Gastroesophageal sphincter (tissue), 4 donors: ENCODE results near the gene IL2RA. TPM values are rescaled to one million over a fixed set of nuclear protein-coding genes. Genes with fewer than 3 reads are reported as not detected.
A peak's percentile ranks its signal among the peaks of the same experiment; 100 is the strongest.
"Not testable (repeated sequence)": the region's sequence is repeated elsewhere in the genome, so short reads cannot be mapped to it uniquely, and the experiment has no call there.

Experiments used
- ATAC-seq: fragments of 150-250 bp; one replicate; pipeline ENCODE4 v1.9.1; 2016; ENCODE audit warnings: mild to moderate bottlenecking, moderate library complexity
- H3K27ac ChIP-seq, 4 donors: fragments of 200-600 bp; sonication (generic) in 3 of 4; 1 replicate in 3 of 4; 2 replicates in 1 of 4; pipeline ENCODE4 v1.5.1; 2016 to 2019
- H3K27me3 ChIP-seq: fragments of 200-600 bp; sonication (generic); one replicate; pipeline ENCODE4 v1.5.1; 2019
- H3K36me3 ChIP-seq, 2 donors: fragments of 200-600 bp; sonication (generic); one replicate each; pipeline ENCODE4 v1.5.1; 2019; ENCODE audit warnings: control low read depth in 1 of 2
- H3K4me1 ChIP-seq, 3 donors: fragments of 200-600 bp; sonication (generic); 1 replicate in 2 of 3; 2 replicates in 1 of 3; pipeline ENCODE4 v1.5.1; 2016 to 2019; ENCODE audit warnings: control low read depth in 2 of 3
- H3K4me3 ChIP-seq, 2 donors: fragments of 200-600 bp; sonication (generic); one replicate each; pipeline ENCODE4 v1.5.1; 2019; ENCODE audit warnings: mild to moderate bottlenecking in 1 of 2, moderate library complexity in 1 of 2
- H3K9me3 ChIP-seq, 3 donors: fragments of 200-600 bp; sonication (generic); one replicate each; pipeline ENCODE4 v1.5.1; 2017 to 2019; ENCODE audit warnings: control low read depth in 2 of 3
- EP300 ChIP-seq: sonication (generic); formaldehyde crosslinking; IDR thresholded peaks from one replicate; pipeline ENCODE4 v1.6.1; 2017; ENCODE audit warnings: antibody characterized with exemption, mild to moderate bottlenecking
- POLR2A ChIP-seq, 2 donors: fragments of 450-650 bp; IDR thresholded peaks; one replicate each; pipeline ENCODE4 v1.6.1; 2017; ENCODE audit warnings: antibody characterized with exemption in 2 of 2, mild to moderate bottlenecking in 2 of 2, moderate library complexity in 1 of 2
- POLR2AphosphoS5 ChIP-seq: sonication (generic); formaldehyde crosslinking; IDR thresholded peaks from one replicate; pipeline ENCODE4 v1.6.1; 2017; ENCODE audit warnings: antibody characterized with exemption
- WGBS, 2 donors: methylation state at CpG; one replicate each; pipeline ENCODE4 v1.1.5; 2018; ENCODE audit warnings: low coverage in 1 of 2; 5-methylcytosine and 5-hydroxymethylcytosine counted together
- total RNA-seq, 4 donors: library from RNA; depleted of rRNA; stranded (reverse); fragments of >200 nt; gene quantifications; one replicate each; pipeline ENCODE4 v1.1.0, GENCODE V29; 2016
- TF ChIP-seq, protein P1 (sequence below), 4 experiments: fragments of 200-600 bp in 2 of 4; fragments of 450-650 bp in 2 of 4; sonication (generic) in 1 of 4; IDR thresholded peaks; one replicate each; pipeline ENCODE4 v1.5.1; 2017 to 2019; ENCODE audit warnings: antibody characterized with exemption in 4 of 4, mild to moderate bottlenecking in 2 of 4, moderate library complexity in 2 of 4

The IL2RA gene
- total RNA-seq, 4 donors from 2014 or later, result 0.31 to 16.3 (median 0.50) TPM

DNA sequence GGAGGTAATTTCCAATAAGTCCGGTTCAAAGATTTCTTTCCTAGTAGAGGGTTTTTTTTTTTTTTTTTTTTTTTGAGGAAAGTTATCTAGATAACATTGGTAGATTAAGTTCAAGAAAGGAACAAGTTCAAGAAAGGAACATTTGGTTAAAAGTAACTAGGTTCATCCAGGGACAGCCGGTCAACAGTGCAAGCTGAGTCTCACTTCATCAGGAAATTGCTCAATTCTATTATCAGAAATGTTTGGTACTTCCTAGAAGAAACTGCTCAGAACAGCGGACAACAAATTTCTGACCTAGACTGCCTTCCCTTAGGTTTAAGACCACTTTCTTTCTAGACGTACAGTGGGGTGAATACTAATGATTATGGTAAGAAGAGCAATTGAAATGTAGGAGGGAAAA lies 3.7 kb upstream of the IL2RA start:
- Histone ChIP-seq H3K27me3 (peaks cover 2% of the 10 kb centered on the region), H3K27ac (peak overlapping the region in 2 of 4 donors; percentile 24 to 26), H3K36me3 (no peaks in the 10 kb centered on the region), H3K4me3 (no peak overlapping the region), H3K9me3 (no peaks in the 10 kb centered on the region), H3K4me1 (peaks cover 0 to 7% (median 0%) of the 10 kb centered on the region in 3 donors)
- peak; percentile 65 for ATAC-seq
- 54 to 62% methylated on average over 4 of the region's 4 CpGs for WGBS, 2 donors
- TF ChIP-seq POLR2A (IDR thresholded peaks at IDR 0.05) (no peak), POLR2AphosphoS5 (no peak), EP300 (no peak)
- TF ChIP-seq, protein P1, sequence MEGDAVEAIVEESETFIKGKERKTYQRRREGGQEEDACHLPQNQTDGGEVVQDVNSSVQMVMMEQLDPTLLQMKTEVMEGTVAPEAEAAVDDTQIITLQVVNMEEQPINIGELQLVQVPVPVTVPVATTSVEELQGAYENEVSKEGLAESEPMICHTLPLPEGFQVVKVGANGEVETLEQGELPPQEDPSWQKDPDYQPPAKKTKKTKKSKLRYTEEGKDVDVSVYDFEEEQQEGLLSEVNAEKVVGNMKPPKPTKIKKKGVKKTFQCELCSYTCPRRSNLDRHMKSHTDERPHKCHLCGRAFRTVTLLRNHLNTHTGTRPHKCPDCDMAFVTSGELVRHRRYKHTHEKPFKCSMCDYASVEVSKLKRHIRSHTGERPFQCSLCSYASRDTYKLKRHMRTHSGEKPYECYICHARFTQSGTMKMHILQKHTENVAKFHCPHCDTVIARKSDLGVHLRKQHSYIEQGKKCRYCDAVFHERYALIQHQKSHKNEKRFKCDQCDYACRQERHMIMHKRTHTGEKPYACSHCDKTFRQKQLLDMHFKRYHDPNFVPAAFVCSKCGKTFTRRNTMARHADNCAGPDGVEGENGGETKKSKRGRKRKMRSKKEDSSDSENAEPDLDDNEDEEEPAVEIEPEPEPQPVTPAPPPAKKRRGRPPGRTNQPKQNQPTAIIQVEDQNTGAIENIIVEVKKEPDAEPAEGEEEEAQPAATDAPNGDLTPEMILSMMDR (IDR thresholded peaks at IDR 0.05), result no peak

DNA sequence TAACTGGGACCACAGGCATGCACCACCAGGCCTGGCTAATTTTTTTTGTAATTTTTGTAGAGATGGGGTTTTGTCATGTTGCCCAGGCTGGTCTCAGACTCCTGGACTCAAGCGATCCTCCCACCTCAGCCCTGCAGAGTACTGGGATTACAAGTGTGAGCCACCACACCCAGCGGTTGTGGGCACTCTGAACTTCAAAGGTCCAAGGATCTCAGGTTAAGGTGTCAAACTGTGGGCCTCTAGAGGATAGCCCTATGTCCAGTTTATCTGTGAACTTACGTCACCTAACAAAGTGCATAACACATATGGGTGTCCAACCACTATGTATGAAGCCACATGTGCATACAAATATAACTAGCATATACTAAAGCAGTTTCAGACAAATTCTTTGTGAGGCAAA lies 3.2 kb upstream of the IL2RA start:
- H3K4me1 ChIP-seq, result peaks cover 0 to 7% (median 0%) of the 10 kb centered on the region in 3 donors
- peak overlapping the region in 1 of 4 donors; percentile 26 for H3K27ac ChIP-seq
- no peak overlapping the region for H3K4me3 ChIP-seq
- peaks cover 2% of the 10 kb centered on the region for H3K27me3 ChIP-seq
- no peaks in the 10 kb centered on the region for H3K9me3 ChIP-seq
- ATAC-seq, result no peak
- 89 to 100% methylated on average over 1 to 3 of the region's 3 CpGs for WGBS, 2 donors
- no peak for TF ChIP-seq EP300
- no peak for TF ChIP-seq POLR2A (IDR thresholded peaks at IDR 0.05)
- TF ChIP-seq, protein P1 (IDR thresholded peaks at IDR 0.05), result no peak
- no peak for TF ChIP-seq POLR2AphosphoS5
- H3K36me3 ChIP-seq, result no peaks in the 10 kb centered on the region

DNA sequence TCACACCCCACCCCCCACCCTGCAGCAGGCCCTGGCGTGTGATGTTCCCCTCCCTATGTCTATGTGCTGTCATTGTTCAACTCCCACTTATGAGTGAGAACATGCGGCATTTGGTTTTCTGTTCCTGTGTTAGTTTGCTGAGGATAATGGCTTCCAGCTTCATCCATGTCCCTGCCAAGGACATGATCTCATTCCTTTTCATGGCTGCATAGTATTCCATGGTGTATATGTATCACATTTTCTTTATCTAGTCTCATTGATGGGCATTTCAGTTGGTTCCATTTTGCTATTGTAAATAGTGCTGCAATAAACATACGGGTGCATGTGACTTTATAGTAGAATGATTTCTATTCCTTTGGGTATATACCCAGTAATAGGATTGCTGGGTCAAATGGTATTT lies 2.6 kb upstream of the IL2RA start:
- not testable (repeated sequence) for H3K4me1 ChIP-seq, H3K36me3 ChIP-seq, H3K27ac ChIP-seq, H3K4me3 ChIP-seq, H3K9me3 ChIP-seq, H3K27me3 ChIP-seq, ATAC-seq
- WGBS, 2 donors, result 89 to 91% methylated on average over 3 of the region's 3 CpGs

DNA sequence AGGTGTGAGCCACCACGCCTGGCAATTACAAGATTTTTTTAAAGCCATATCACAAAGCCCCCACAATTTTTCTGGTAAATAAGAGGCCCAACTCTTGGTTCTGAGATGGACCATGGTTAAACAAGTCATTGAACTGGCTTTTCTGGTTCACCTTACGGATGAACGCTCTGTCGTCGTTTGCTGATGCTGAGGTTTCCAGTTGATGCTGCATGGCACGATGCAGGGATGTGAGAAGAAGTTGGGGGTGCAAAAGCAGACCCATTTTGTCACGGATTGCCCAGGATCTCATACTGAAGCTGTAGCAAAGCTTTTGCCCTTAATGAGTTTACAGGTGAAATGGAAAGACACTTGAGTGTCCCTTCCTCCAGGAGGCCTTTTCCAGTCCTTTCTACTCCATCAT lies 2.0 kb upstream of the IL2RA start:
- H3K36me3 ChIP-seq, result no peaks in the 10 kb centered on the region
- WGBS, 2 donors, result 87 to 97% methylated on average over 4 to 6 of the region's 7 CpGs
- no peak overlapping the region for H3K27ac ChIP-seq
- no peak overlapping the region for H3K4me3 ChIP-seq
- H3K27me3 ChIP-seq, result peaks cover under 1% of the 10 kb centered on the region
- TF ChIP-seq POLR2AphosphoS5, result no peak
- TF ChIP-seq, protein P1 (IDR thresholded peaks at IDR 0.05), result no peak
- peaks cover 0 to 7% (median 0%) of the 10 kb centered on the region in 3 donors for H3K4me1 ChIP-seq
- ATAC-seq, result no peak
- no peaks in the 10 kb centered on the region for H3K9me3 ChIP-seq

DNA sequence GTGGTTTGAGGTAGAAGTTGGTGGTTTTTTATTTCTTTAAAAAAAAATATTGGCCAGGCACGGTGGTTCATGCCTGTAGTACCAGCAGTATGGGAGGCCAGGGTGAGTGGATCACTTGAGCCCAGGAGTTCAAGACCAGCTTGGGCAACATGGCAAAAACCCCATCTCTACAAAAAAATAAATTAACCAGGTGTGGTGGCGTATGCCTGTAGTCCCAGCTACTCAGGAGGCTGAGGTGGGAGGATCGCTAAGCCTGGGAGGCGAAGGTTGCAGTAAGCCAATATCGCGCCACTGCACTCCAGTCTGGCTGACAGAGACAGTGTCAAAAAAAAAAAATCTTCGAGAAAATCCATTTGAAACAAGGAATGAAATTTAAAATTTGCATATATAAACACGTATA lies 1.1 kb downstream of the IL2RA start:
- 81 to 92% methylated on average over 7 to 8 of the region's 8 CpGs for WGBS, 2 donors
- peaks cover 12% of the 10 kb centered on the region for H3K27me3 ChIP-seq
- TF ChIP-seq, protein P1 (IDR thresholded peaks at IDR 0.05), result no peak
- no peak for TF ChIP-seq POLR2AphosphoS5
- TF ChIP-seq EP300, result no peak
- no peak for TF ChIP-seq POLR2A (IDR thresholded peaks at IDR 0.05)
- no peak for ATAC-seq
- no peaks in the 10 kb centered on the region for H3K36me3 ChIP-seq
- H3K27ac ChIP-seq, result no peak overlapping the region
- peaks cover 0 to 7% (median 0%) of the 10 kb centered on the region in 3 donors for H3K4me1 ChIP-seq
- H3K4me3 ChIP-seq, result peak overlapping the region in 1 of 2 donors; percentile 3
- H3K9me3 ChIP-seq, result no peaks in the 10 kb centered on the region
